ENCODE measurements around the gene ALDH1A1. TPM values are rescaled to one million over a fixed set of nuclear protein-coding genes. Genes with fewer than 3 reads are reported as not detected.

ALDH1A1 gene
- total RNA-seq, 1 donor from 2014 or later, result not detected

- Mint-ChIP-seq H3K4me1 (no peaks in the 10 kb centered on the region), H3K36me3 (no peaks in the 10 kb centered on the region), H3K27ac (no peak overlapping the region), H3K9me3 (peaks cover 4% of the 10 kb centered on the region), H3K4me3 (no peak overlapping the region), H3K27me3 (ENCODE audit: insufficient read depth, low read depth) (no peaks in the 10 kb centered on the region)
- Histone ChIP-seq H3K4me1 (no peaks in the 10 kb centered on the region), H3F3A (ENCODE audit: low read depth) (no peaks in the 10 kb centered on the region), H3K79me2 (ENCODE audit: low read depth) (no peaks in the 10 kb centered on the region), H3K9ac (no peak overlapping the region), H3K9me3 (ENCODE audit: low read depth) (no peaks in the 10 kb centered on the region), H3K27ac (no peak overlapping the region), H2AFZ (replicated peaks) (no peak overlapping the region), H4K20me1 (ENCODE audit: low read depth) (no peaks in the 10 kb centered on the region), H3K4me2 (no peak overlapping the region), H3K36me3 (no peaks in the 10 kb centered on the region), H3K4me3 (no peak overlapping the region), H3K27me3 (no peaks in the 10 kb centered on the region)
- DNase-seq (ENCODE audit: low spot score), result no peak
- TF ChIP-seq CTCF (IDR thresholded peaks at IDR 0.05) (no peak), EZH2phosphoT487 (IDR thresholded peaks at IDR 0.05) (no peak), EZH2 (IDR thresholded peaks at IDR 0.05) (no peak)
Observed at GRCh38 chr9:72971411-72971810, 18.6 kb upstream of the ALDH1A1 start.

GRCh38 chr9:72960446-72960845 lies 7.6 kb upstream of the ALDH1A1 start:
- Mint-ChIP-seq H3K4me1 (no peaks in the 10 kb centered on the region), H3K9me3 (no peaks in the 10 kb centered on the region), H3K27ac (no peak overlapping the region), H3K36me3 (no peaks in the 10 kb centered on the region), H3K27me3 (ENCODE audit: insufficient read depth, low read depth) (no peaks in the 10 kb centered on the region), H3K4me3 (no peak overlapping the region)
- no peaks in the 10 kb centered on the region for H3K27me3 ChIP-seq
- H3K4me1 ChIP-seq, result no peaks in the 10 kb centered on the region
- no peaks in the 10 kb centered on the region for H3K36me3 ChIP-seq
- H3F3A ChIP-seq (ENCODE audit: low read depth), result no peaks in the 10 kb centered on the region
- H3K4me3 ChIP-seq, result no peak overlapping the region
- H3K4me2 ChIP-seq, result no peak overlapping the region
- no peak overlapping the region for H3K27ac ChIP-seq
- no peaks in the 10 kb centered on the region for H4K20me1 ChIP-seq (ENCODE audit: low read depth)
- no peak overlapping the region for H3K9ac ChIP-seq
- TF ChIP-seq CTCF (IDR thresholded peaks at IDR 0.05) (no peak), EZH2 (IDR thresholded peaks at IDR 0.05) (no peak), EZH2phosphoT487 (IDR thresholded peaks at IDR 0.05) (no peak)
- H2AFZ ChIP-seq (replicated peaks), result no peak overlapping the region
- no peaks in the 10 kb centered on the region for H3K79me2 ChIP-seq (ENCODE audit: low read depth)
- no peak for DNase-seq (ENCODE audit: low spot score)
- H3K9me3 ChIP-seq (ENCODE audit: low read depth), result no peaks in the 10 kb centered on the region

- Histone ChIP-seq H3K4me3 (no peak overlapping the region), H3K36me3 (no peaks in the 10 kb centered on the region), H3K4me2 (no peak overlapping the region), H3K9ac (no peak overlapping the region), H3K4me1 (no peaks in the 10 kb centered on the region), H3K79me2 (ENCODE audit: low read depth) (no peaks in the 10 kb centered on the region), H4K20me1 (ENCODE audit: low read depth) (no peaks in the 10 kb centered on the region), H3K9me3 (ENCODE audit: low read depth) (no peaks in the 10 kb centered on the region), H3K27me3 (no peaks in the 10 kb centered on the region), H2AFZ (replicated peaks) (no peak overlapping the region), H3K27ac (no peak overlapping the region), H3F3A (ENCODE audit: low read depth) (no peaks in the 10 kb centered on the region)
- Mint-ChIP-seq H3K27me3 (ENCODE audit: insufficient read depth, low read depth) (no peaks in the 10 kb centered on the region), H3K4me3 (no peak overlapping the region), H3K27ac (no peak overlapping the region), H3K4me1 (no peaks in the 10 kb centered on the region), H3K36me3 (no peaks in the 10 kb centered on the region), H3K9me3 (no peaks in the 10 kb centered on the region)
- no peak for DNase-seq (ENCODE audit: low spot score)
- TF ChIP-seq CTCF (IDR thresholded peaks at IDR 0.05), result no peak
- TF ChIP-seq EZH2phosphoT487 (IDR thresholded peaks at IDR 0.05), result no peak
- no peak for TF ChIP-seq EZH2 (IDR thresholded peaks at IDR 0.05)
Observed at GRCh38 chr9:72958485-72959281, 5.8 kb upstream of the ALDH1A1 start.

Data from neural progenitor cell (in vitro differentiated cells).